Stomach (tissue), 9 donors: ENCODE measurements around the gene PPP1R1C. TPM values are rescaled to one million over a fixed set of nuclear protein-coding genes. Genes with fewer than 3 reads are reported as not detected.
"Not testable (repeated sequence)": the region's sequence is repeated elsewhere in the genome, so short reads cannot be mapped to it uniquely, and the experiment has no call there.

Source experiments
- DNase-seq, 2 donors: peaks; one replicate each; pipeline versions ENCODE4 v3.0.0 to v3.0.0-alpha.2; 2013 to 2019
- H3K27ac ChIP-seq, 5 donors: fragments of 200-600 bp in 4 of 5; sonication (generic) in 4 of 5; one replicate each; pipeline ENCODE4 v1.5.1; 2013 to 2019; ENCODE audit warnings: mild to moderate bottlenecking in 1 of 5, moderate library complexity in 1 of 5
- H3K27me3 ChIP-seq, 3 donors: fragments of 200-600 bp; sonication (generic); one replicate each; pipeline ENCODE4 v1.5.1; 2017 to 2019; ENCODE audit warnings: mixed run types in 1 of 3
- H3K36me3 ChIP-seq, 4 donors: fragments of 200-600 bp; sonication (generic); 1 replicate in 3 of 4; 2 replicates in 1 of 4; pipeline ENCODE4 v1.5.1; 2016 to 2019
- H3K4me1 ChIP-seq, 4 donors: fragments of 200-600 bp; sonication (generic); one replicate each; pipeline ENCODE4 v1.5.1; 2016 to 2019
- H3K4me3 ChIP-seq, 4 donors: fragments of 200-600 bp; sonication (generic) in 3 of 4; one replicate each; pipeline ENCODE4 v1.5.1; 2016 to 2019; ENCODE audit warnings: mild to moderate bottlenecking in 1 of 4
- H3K9me3 ChIP-seq, 4 donors: fragments of 200-600 bp; sonication (generic); one replicate each; pipeline ENCODE4 v1.5.1; 2016 to 2019
- EP300 ChIP-seq: sonication (generic); formaldehyde crosslinking; IDR thresholded peaks from one replicate; pipeline ENCODE4 v1.6.1; 2017; ENCODE audit warnings: antibody characterized with exemption
- POLR2A ChIP-seq, 4 donors: fragments of 450-650 bp; IDR thresholded peaks; one replicate each; pipeline ENCODE4 v1.6.1; 2016; ENCODE audit warnings: antibody characterized with exemption in 4 of 4, control low read depth in 2 of 4, mild to moderate bottlenecking in 1 of 4, moderate library complexity in 1 of 4
- POLR2AphosphoS5 ChIP-seq, 3 donors: sonication (generic); formaldehyde crosslinking; IDR thresholded peaks; one replicate each; pipeline ENCODE4 v1.6.1; 2016; ENCODE audit warnings: antibody characterized with exemption in 3 of 3
- WGBS, 5 donors: extraction: QIAGEN DNeasy Blood & Tissue Kit in 3 of 5; methylation state at CpG; one replicate each; pipeline versions ENCODE4 v1.1.5 to v1.1.7; 2013 to 2018; 5-methylcytosine and 5-hydroxymethylcytosine counted together
- intact Hi-C: fragments of 100-400 bp; cut with DNase I; formaldehyde crosslinking; loops from one replicate; pipeline ENCODE4 v1.15.1; 2023; ENCODE audit warnings: low total_unique reads
- polyA plus RNA-seq, 3 donors: library from polyadenylated mRNA; stranded (reverse); fragments of 200-250 nt; gene quantifications; one replicate each; pipeline ENCODE4 v1.2.3, GENCODE V29; 2013
- total RNA-seq, 5 donors: library from RNA; depleted of rRNA; stranded (reverse); fragments of >200 nt; gene quantifications; one replicate each; pipeline versions ENCODE4 v1.1.0 to v1.2.3, GENCODE V29; 2014 to 2016
- TF ChIP-seq, protein P1 (sequence below), 7 experiments: fragments of 450-650 bp in 4 of 7; fragments of 200-600 bp in 3 of 7; sonication (generic) in 3 of 7; IDR thresholded peaks; one replicate each; pipeline ENCODE4 v1.5.1; 2016 to 2019; ENCODE audit warnings: antibody characterized with exemption in 7 of 7, control low read depth in 2 of 7, mild to moderate bottlenecking in 1 of 7
- donor health status: healthy with polysubstance abuse.
- donor health status: Bipolar disorder and iron deficiency.
- donor health status: healthy.

Gene PPP1R1C
- total and polyA plus RNA-seq, 8 donors = 1.6 to 10.4 (median 3.9) TPM; not detected in 4

- no peaks in the 10 kb centered on the region for H3K9me3 ChIP-seq
- H3K4me3 ChIP-seq = no peak overlapping the region
- no peaks in the 10 kb centered on the region for H3K27me3 ChIP-seq
- intact Hi-C loops = no loop called here
- H3K36me3 ChIP-seq = no peaks in the 10 kb centered on the region
- no peak for TF ChIP-seq EP300
- no peak for TF ChIP-seq POLR2A (IDR thresholded peaks at IDR 0.05)
- TF ChIP-seq POLR2AphosphoS5 (IDR thresholded peaks at IDR 0.05) = no peak
- TF ChIP-seq, protein P1, sequence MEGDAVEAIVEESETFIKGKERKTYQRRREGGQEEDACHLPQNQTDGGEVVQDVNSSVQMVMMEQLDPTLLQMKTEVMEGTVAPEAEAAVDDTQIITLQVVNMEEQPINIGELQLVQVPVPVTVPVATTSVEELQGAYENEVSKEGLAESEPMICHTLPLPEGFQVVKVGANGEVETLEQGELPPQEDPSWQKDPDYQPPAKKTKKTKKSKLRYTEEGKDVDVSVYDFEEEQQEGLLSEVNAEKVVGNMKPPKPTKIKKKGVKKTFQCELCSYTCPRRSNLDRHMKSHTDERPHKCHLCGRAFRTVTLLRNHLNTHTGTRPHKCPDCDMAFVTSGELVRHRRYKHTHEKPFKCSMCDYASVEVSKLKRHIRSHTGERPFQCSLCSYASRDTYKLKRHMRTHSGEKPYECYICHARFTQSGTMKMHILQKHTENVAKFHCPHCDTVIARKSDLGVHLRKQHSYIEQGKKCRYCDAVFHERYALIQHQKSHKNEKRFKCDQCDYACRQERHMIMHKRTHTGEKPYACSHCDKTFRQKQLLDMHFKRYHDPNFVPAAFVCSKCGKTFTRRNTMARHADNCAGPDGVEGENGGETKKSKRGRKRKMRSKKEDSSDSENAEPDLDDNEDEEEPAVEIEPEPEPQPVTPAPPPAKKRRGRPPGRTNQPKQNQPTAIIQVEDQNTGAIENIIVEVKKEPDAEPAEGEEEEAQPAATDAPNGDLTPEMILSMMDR (IDR thresholded peaks at IDR 0.05) = no peak
- no peak overlapping the region for H3K27ac ChIP-seq
- H3K4me1 ChIP-seq = peaks cover 0 to 22% (median 9%) of the 10 kb centered on the region in 4 donors
- no peak for DNase-seq
Measured at GRCh38 chr2:181959508-181959907, 26.1 kb upstream of the PPP1R1C start.

- H3K27me3 ChIP-seq, H3K4me3 ChIP-seq, intact Hi-C loops, H3K27ac ChIP-seq, DNase-seq, H3K36me3 ChIP-seq, H3K9me3 ChIP-seq: not testable (repeated sequence)
- 90 to 98% (median 95%) methylated on average over 7 to 8 of the region's 8 CpGs for WGBS, 5 donors
- H3K4me1 ChIP-seq = peaks cover 0 to 18% (median 7%) of the 10 kb centered on the region in 4 donors
Measured at GRCh38 chr2:181961167-181961566, 24.5 kb upstream of the PPP1R1C start.

DNA sequence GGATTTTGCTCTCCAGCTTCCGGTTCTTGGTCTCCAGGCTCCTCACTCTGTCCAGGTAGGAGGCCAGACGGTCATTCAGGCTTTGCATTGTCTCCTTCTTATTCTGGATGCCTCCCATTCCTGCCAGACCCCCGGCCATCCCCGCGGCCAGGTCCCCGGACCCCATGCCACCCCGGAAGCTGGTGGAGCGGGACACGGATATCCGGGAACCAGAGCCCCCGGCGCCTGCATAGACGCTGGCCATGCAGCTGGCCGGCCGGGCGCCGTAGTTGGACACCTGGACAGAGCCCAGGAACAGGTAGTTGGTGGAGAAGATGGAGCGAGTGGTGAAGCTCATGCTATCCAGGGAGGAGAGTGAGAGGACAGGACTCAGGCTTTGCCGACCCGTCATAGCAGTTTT lies 23.5 kb upstream of the PPP1R1C start:
- H3K36me3 ChIP-seq = no peaks in the 10 kb centered on the region
- intact Hi-C loops = no loop called here
- H3K4me1 ChIP-seq = peaks cover 0 to 16% (median 7%) of the 10 kb centered on the region in 4 donors
- no peak for DNase-seq
- H3K27me3 ChIP-seq = no peaks in the 10 kb centered on the region
- no peak overlapping the region for H3K27ac ChIP-seq
- H3K9me3 ChIP-seq = no peaks in the 10 kb centered on the region
- H3K4me3 ChIP-seq = no peak overlapping the region
- TF ChIP-seq, protein P1 (IDR thresholded peaks at IDR 0.05) = no peak
- TF ChIP-seq POLR2A (IDR thresholded peaks at IDR 0.05) (no peak), POLR2AphosphoS5 (IDR thresholded peaks at IDR 0.05) (no peak), EP300 (no peak)
- 94 to 97% (median 97%) methylated on average over 20 of the region's 20 CpGs for WGBS, 5 donors

- Histone ChIP-seq H3K27me3 (no peaks in the 10 kb centered on the region), H3K27ac (peak overlapping the region in 3 of 5 donors; percentile 71 to 80 (median 77)), H3K9me3 (no peaks in the 10 kb centered on the region), H3K4me1 (peaks cover 0 to 8% (median 2%) of the 10 kb centered on the region in 4 donors), H3K4me3 (no peak overlapping the region), H3K36me3 (no peaks in the 10 kb centered on the region)
- WGBS, 5 donors = 53 to 84% (median 68%) methylated on average over 2 of the region's 2 CpGs
- peak in 2 of 3 donors; percentile 34 to 67 for TF ChIP-seq POLR2AphosphoS5 (IDR thresholded peaks at IDR 0.05)
- TF ChIP-seq POLR2A (IDR thresholded peaks at IDR 0.05) = no peak
- intact Hi-C loops = no loop called here
- peak; percentile 16 to 69 for DNase-seq
Measured at GRCh38 chr2:181970160-181970794, 15.4 kb upstream of the PPP1R1C start.

GRCh38 chr2:181971032-181971431 lies 14.6 kb upstream of the PPP1R1C start:
- intact Hi-C loops = no loop called here
- DNase-seq = peak in 1 of 2 donors; percentile 44
- TF ChIP-seq POLR2A (IDR thresholded peaks at IDR 0.05) = no peak
- peak in 2 of 3 donors; percentile 30 to 53 for TF ChIP-seq POLR2AphosphoS5 (IDR thresholded peaks at IDR 0.05)
- peaks cover 0 to 8% (median 2%) of the 10 kb centered on the region in 4 donors for H3K4me1 ChIP-seq
- no peaks in the 10 kb centered on the region for H3K27me3 ChIP-seq
- H3K9me3 ChIP-seq = no peaks in the 10 kb centered on the region
- no peak overlapping the region for H3K4me3 ChIP-seq
- H3K36me3 ChIP-seq = no peaks in the 10 kb centered on the region
- peak overlapping the region in 4 of 5 donors; percentile 21 to 80 (median 74) for H3K27ac ChIP-seq
- 42 to 78% (median 55%) methylated on average over 3 of the region's 3 CpGs for WGBS, 5 donors
